ENCODE data around the gene INO80C.
"Not testable (repeated sequence)": the region's sequence is repeated elsewhere in the genome, so short reads cannot be mapped to it uniquely, and the experiment has no call there.

DNA sequence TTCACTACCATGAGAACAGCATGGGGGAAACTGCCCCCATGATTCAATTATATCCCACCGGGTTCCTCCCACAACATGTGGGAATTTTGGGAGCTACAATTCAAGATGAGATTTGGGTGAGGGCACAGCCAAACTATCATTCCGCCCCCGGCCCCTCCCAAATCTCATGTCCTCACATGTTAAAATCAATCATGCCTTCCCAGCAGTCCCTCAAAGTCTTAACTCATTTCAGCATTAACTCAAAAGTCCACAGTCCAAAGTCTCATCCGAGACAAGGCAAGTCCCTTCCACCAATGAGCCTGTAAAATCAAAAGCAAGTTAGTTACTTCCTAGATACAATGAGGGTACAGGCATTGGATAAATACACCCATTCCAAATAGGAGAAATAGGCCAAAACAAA lies 10.2 kb downstream of the INO80C start:
- TF ChIP-seq KAT7 (CRISPR knock-in tag; IDR thresholded peaks at IDR 0.05; ENCODE audit: borderline replicate concordance); FOXJ3 (CRISPR knock-in tag; IDR thresholded peaks at IDR 0.05; ENCODE audit: borderline replicate concordance); JUN (CRISPR knock-in tag; IDR thresholded peaks at IDR 0.05); ESRRA (CRISPR knock-in tag; IDR thresholded peaks at IDR 0.05; ENCODE audit: borderline replicate concordance): not testable (repeated sequence)
- TF ChIP-seq, protein P1, sequence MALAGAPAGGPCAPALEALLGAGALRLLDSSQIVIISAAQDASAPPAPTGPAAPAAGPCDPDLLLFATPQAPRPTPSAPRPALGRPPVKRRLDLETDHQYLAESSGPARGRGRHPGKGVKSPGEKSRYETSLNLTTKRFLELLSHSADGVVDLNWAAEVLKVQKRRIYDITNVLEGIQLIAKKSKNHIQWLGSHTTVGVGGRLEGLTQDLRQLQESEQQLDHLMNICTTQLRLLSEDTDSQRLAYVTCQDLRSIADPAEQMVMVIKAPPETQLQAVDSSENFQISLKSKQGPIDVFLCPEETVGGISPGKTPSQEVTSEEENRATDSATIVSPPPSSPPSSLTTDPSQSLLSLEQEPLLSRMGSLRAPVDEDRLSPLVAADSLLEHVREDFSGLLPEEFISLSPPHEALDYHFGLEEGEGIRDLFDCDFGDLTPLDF (CRISPR knock-in tag; IDR thresholded peaks at IDR 0.05), result not testable (repeated sequence)
- TF ChIP-seq, protein P2, sequence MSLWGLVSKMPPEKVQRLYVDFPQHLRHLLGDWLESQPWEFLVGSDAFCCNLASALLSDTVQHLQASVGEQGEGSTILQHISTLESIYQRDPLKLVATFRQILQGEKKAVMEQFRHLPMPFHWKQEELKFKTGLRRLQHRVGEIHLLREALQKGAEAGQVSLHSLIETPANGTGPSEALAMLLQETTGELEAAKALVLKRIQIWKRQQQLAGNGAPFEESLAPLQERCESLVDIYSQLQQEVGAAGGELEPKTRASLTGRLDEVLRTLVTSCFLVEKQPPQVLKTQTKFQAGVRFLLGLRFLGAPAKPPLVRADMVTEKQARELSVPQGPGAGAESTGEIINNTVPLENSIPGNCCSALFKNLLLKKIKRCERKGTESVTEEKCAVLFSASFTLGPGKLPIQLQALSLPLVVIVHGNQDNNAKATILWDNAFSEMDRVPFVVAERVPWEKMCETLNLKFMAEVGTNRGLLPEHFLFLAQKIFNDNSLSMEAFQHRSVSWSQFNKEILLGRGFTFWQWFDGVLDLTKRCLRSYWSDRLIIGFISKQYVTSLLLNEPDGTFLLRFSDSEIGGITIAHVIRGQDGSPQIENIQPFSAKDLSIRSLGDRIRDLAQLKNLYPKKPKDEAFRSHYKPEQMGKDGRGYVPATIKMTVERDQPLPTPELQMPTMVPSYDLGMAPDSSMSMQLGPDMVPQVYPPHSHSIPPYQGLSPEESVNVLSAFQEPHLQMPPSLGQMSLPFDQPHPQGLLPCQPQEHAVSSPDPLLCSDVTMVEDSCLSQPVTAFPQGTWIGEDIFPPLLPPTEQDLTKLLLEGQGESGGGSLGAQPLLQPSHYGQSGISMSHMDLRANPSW (CRISPR knock-in tag; conservative IDR thresholded peaks at IDR 0.05; ENCODE audit: low read depth), result not testable (repeated sequence)
- TF ChIP-seq, protein P3, sequence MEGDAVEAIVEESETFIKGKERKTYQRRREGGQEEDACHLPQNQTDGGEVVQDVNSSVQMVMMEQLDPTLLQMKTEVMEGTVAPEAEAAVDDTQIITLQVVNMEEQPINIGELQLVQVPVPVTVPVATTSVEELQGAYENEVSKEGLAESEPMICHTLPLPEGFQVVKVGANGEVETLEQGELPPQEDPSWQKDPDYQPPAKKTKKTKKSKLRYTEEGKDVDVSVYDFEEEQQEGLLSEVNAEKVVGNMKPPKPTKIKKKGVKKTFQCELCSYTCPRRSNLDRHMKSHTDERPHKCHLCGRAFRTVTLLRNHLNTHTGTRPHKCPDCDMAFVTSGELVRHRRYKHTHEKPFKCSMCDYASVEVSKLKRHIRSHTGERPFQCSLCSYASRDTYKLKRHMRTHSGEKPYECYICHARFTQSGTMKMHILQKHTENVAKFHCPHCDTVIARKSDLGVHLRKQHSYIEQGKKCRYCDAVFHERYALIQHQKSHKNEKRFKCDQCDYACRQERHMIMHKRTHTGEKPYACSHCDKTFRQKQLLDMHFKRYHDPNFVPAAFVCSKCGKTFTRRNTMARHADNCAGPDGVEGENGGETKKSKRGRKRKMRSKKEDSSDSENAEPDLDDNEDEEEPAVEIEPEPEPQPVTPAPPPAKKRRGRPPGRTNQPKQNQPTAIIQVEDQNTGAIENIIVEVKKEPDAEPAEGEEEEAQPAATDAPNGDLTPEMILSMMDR (IDR thresholded peaks at IDR 0.05), result not testable (repeated sequence)
- TF ChIP-seq, protein P4, sequence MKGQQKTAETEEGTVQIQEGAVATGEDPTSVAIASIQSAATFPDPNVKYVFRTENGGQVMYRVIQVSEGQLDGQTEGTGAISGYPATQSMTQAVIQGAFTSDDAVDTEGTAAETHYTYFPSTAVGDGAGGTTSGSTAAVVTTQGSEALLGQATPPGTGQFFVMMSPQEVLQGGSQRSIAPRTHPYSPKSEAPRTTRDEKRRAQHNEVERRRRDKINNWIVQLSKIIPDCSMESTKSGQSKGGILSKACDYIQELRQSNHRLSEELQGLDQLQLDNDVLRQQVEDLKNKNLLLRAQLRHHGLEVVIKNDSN (CRISPR knock-in tag; IDR thresholded peaks at IDR 0.05), result not testable (repeated sequence)
- TF ChIP-seq, protein P5, sequence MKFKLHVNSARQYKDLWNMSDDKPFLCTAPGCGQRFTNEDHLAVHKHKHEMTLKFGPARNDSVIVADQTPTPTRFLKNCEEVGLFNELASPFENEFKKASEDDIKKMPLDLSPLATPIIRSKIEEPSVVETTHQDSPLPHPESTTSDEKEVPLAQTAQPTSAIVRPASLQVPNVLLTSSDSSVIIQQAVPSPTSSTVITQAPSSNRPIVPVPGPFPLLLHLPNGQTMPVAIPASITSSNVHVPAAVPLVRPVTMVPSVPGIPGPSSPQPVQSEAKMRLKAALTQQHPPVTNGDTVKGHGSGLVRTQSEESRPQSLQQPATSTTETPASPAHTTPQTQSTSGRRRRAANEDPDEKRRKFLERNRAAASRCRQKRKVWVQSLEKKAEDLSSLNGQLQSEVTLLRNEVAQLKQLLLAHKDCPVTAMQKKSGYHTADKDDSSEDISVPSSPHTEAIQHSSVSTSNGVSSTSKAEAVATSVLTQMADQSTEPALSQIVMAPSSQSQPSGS (CRISPR knock-in tag; IDR thresholded peaks at IDR 0.05; ENCODE audit: borderline replicate concordance, low read depth), result not testable (repeated sequence)

All from WTC11 (cell line).